ENCODE measurements around the gene HHLA2. TPM values are rescaled to one million over a fixed set of nuclear protein-coding genes. Genes with fewer than 3 reads are reported as not detected.

Gene HHLA2
- polyA plus RNA-seq, 1 donor (not counting 4 experiments of a cell fraction or from before 2014, with no cell fraction given), result not detected

DNA sequence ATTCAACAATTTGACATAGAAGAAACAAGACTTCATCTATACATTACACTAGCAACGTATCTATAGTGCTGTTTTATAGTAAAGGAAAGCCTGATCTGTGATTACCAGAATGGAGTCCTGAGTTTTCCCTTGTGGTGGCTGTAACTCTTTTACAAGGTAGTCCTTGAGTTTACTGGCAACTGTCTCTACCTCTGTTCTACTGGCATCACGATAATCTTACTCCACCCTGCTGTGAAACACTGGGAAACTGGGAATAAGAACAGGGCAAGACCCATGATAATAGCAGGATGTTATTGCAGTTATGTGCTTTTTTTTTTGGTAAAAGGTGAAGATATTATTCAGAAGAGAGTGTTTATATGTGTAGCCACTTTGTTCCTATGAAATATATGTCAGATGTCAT is 12.4 kb upstream of the HHLA2 start:
- Histone ChIP-seq H4K20me1 (ENCODE audit: control insufficient read depth, extremely low read depth, insufficient read depth, low read length) (no peaks in the 10 kb centered on the region), H3K4me1 (ENCODE audit: control insufficient read depth, extremely low read depth, insufficient read depth, low read length) (no peaks in the 10 kb centered on the region), H2AFZ (ENCODE audit: control insufficient read depth, low read length) (no peak overlapping the region), H3K4me3 (ENCODE audit: control insufficient read depth in 2 of 3, extremely low read depth in 1 of 3, insufficient read depth in 2 of 3, low read depth in 1 of 3, low read length in 3 of 3) (no peak overlapping the region), H3K27me3 (ENCODE audit: control insufficient read depth, extremely low read depth, insufficient read depth, low read length) (no peaks in the 10 kb centered on the region), H3K79me2 (ENCODE audit: control insufficient read depth, insufficient read depth, low read length) (no peaks in the 10 kb centered on the region), H3K9ac (ENCODE audit: control insufficient read depth, extremely low read depth, insufficient read depth, low read length) (no peak overlapping the region), H3K9me3 (ENCODE audit: control insufficient read depth, low read depth, low read length) (no peaks in the 10 kb centered on the region), H3K4me2 (ENCODE audit: control insufficient read depth, extremely low read depth, insufficient read depth, low read depth, low read length) (no peak overlapping the region), H3K27ac (ENCODE audit: control insufficient read depth, insufficient read depth, low read length) (no peak overlapping the region), H3K36me3 (ENCODE audit: control insufficient read depth in 2 of 2, extremely low read depth in 1 of 2, insufficient read depth in 2 of 2, low read length in 2 of 2) (no peaks in the 10 kb centered on the region), H3K9me1 (ENCODE audit: control insufficient read depth, extremely low read depth, insufficient read depth, low read length) (no peaks in the 10 kb centered on the region)
- FAIRE-seq, result no peak
- no peak for DNase-seq (ENCODE audit: low read depth, low spot score)
- no peak for TF ChIP-seq EZH2 (IDR thresholded peaks at IDR 0.05; ENCODE audit: low read length)
- TF ChIP-seq, protein P1, sequence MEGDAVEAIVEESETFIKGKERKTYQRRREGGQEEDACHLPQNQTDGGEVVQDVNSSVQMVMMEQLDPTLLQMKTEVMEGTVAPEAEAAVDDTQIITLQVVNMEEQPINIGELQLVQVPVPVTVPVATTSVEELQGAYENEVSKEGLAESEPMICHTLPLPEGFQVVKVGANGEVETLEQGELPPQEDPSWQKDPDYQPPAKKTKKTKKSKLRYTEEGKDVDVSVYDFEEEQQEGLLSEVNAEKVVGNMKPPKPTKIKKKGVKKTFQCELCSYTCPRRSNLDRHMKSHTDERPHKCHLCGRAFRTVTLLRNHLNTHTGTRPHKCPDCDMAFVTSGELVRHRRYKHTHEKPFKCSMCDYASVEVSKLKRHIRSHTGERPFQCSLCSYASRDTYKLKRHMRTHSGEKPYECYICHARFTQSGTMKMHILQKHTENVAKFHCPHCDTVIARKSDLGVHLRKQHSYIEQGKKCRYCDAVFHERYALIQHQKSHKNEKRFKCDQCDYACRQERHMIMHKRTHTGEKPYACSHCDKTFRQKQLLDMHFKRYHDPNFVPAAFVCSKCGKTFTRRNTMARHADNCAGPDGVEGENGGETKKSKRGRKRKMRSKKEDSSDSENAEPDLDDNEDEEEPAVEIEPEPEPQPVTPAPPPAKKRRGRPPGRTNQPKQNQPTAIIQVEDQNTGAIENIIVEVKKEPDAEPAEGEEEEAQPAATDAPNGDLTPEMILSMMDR (optimal IDR thresholded peaks at IDR 0.05 in 1 of 3, IDR thresholded peaks at IDR 0.05 in 1 of 3, conservative IDR thresholded peaks at IDR 0.05 in 1 of 3; ENCODE audit: extremely low read depth in 1 of 3, insufficient read depth in 2 of 3, low read length in 3 of 3), result no peak
- dilution Hi-C loops (cut with MboI; ENCODE audit: extremely low pct_ligation_motif_present, low sequenced_read_pairs), result no loop called here

DNA sequence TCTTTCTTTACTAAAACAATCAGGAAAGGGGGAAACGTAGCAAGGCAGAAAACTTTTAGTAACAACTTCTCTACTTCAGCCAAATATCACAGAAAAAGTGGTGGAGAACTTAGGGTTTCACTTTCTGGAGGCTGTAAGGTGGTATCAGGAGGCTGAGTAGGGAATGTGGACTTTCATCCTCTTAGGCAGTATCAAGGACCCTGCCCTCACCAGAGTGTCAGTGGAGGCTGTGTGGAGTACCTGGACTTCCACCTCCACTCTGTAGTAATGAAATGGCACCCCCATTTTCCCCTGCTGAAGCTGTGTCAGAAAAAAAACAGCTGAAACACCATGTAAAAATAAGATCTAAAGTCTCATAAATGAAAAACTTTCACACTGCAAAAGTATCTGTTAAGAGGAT is 11.2 kb upstream of the HHLA2 start:
- H3K36me3 ChIP-seq (ENCODE audit: control insufficient read depth in 2 of 2, extremely low read depth in 1 of 2, insufficient read depth in 2 of 2, low read length in 2 of 2), result no peaks in the 10 kb centered on the region
- no peaks in the 10 kb centered on the region for H3K9me1 ChIP-seq (ENCODE audit: control insufficient read depth, extremely low read depth, insufficient read depth, low read length)
- no peaks in the 10 kb centered on the region for H3K9me3 ChIP-seq (ENCODE audit: control insufficient read depth, low read depth, low read length)
- no peaks in the 10 kb centered on the region for H4K20me1 ChIP-seq (ENCODE audit: control insufficient read depth, extremely low read depth, insufficient read depth, low read length)
- no peak overlapping the region for H3K27ac ChIP-seq (ENCODE audit: control insufficient read depth, insufficient read depth, low read length)
- H3K79me2 ChIP-seq (ENCODE audit: control insufficient read depth, insufficient read depth, low read length), result no peaks in the 10 kb centered on the region
- dilution Hi-C loops (cut with MboI; ENCODE audit: extremely low pct_ligation_motif_present, low sequenced_read_pairs), result no loop called here
- no peak for FAIRE-seq
- TF ChIP-seq, protein P1 (optimal IDR thresholded peaks at IDR 0.05 in 1 of 3, IDR thresholded peaks at IDR 0.05 in 1 of 3, conservative IDR thresholded peaks at IDR 0.05 in 1 of 3; ENCODE audit: extremely low read depth in 1 of 3, insufficient read depth in 2 of 3, low read length in 3 of 3), result no peak
- TF ChIP-seq EZH2 (IDR thresholded peaks at IDR 0.05; ENCODE audit: low read length), result no peak
- H2AFZ ChIP-seq (ENCODE audit: control insufficient read depth, low read length), result no peak overlapping the region
- H3K27me3 ChIP-seq (ENCODE audit: control insufficient read depth, extremely low read depth, insufficient read depth, low read length), result no peaks in the 10 kb centered on the region
- no peak overlapping the region for H3K4me2 ChIP-seq (ENCODE audit: control insufficient read depth, extremely low read depth, insufficient read depth, low read depth, low read length)
- H3K9ac ChIP-seq (ENCODE audit: control insufficient read depth, extremely low read depth, insufficient read depth, low read length), result no peak overlapping the region
- H3K4me1 ChIP-seq (ENCODE audit: control insufficient read depth, extremely low read depth, insufficient read depth, low read length), result no peaks in the 10 kb centered on the region
- DNase-seq (ENCODE audit: low read depth, low spot score), result no peak
- H3K4me3 ChIP-seq (ENCODE audit: control insufficient read depth in 2 of 3, extremely low read depth in 1 of 3, insufficient read depth in 2 of 3, low read depth in 1 of 3, low read length in 3 of 3), result no peak overlapping the region

Measured in keratinocyte (primary cell).